HCT116 (cell line): ENCODE data around the gene PPP1R12B. TPM values are rescaled to one million over a fixed set of nuclear protein-coding genes. Genes with fewer than 3 reads are reported as not detected.
"Not testable (repeated sequence)": the region's sequence is repeated elsewhere in the genome, so short reads cannot be mapped to it uniquely, and the experiment has no call there.

Experiments
- ATAC-seq: fragments of 200-7000 bp; cut with Tn5 transposase; 2 replicates; pipeline ENCODE4 v1.9.1; 2020; ENCODE audit warnings: mild to moderate bottlenecking, moderate library complexity
- BruUV-seq: library from RNA; stranded (reverse); fragments of 400-500 nt; replicated peaks from 2 replicates; lab custom pipeline; 2021; lab: Mats Ljungman, UMichigan
- CTCF ChIA-PET: fragments of 300-600 bp; sonication (Branson Sonifier 250); formaldehyde crosslinking; loops from one replicate; lab custom pipeline; 2021; ENCODE audit warnings: antibody characterized with exemption; lab: Charles Lee
- POLR2A ChIA-PET: fragments of 300-600, 350-600 bp; sonication (Branson Sonifier 250); formaldehyde crosslinking; loops from one replicate; lab custom pipeline; 2021; ENCODE audit warnings: antibody characterized with exemption; lab: Charles Lee
- RAD21 ChIA-PET, 2 experiments: fragments of 300-600 bp; sonication (Branson Sonifier 250); formaldehyde crosslinking; loops; one replicate each; lab custom pipeline; 2023; ENCODE audit warnings: low total read pairs in 2 of 2; ENCODE audit not compliant: uncharacterized antibody in 2 of 2, unreplicated experiment in 2 of 2, low non-redundant PET in 1 of 2; lab: Charles Lee
- DNase-seq: peaks from one replicate; pipeline ENCODE4 v3.0.0-alpha.2; 2010; ENCODE audit warnings: low read depth, low spot score
- H2AFZ ChIP-seq: fragments of 200-600 bp; shearing (Covaris generic), sonication (generic); 2 replicates; pipeline ENCODE4 v1.6.1; 2017; ENCODE audit warnings: low read depth, mixed run types, mixed read lengths, antibody characterized with exemption, low read length; ENCODE audit not compliant: poor library complexity, severe bottlenecking
- H3K27ac ChIP-seq: 2 replicates; pipeline ENCODE4 v1.5.1; 2012; ENCODE audit warnings: low read depth, low read length
- H3K27me3 ChIP-seq: fragments of 200-600 bp; sonication (generic); 2 replicates; pipeline ENCODE4 v1.6.1; 2016; ENCODE audit warnings: mixed run types, low read length, mixed read lengths; ENCODE audit not compliant: insufficient read depth
- H3K36me3 ChIP-seq, 2 experiments: fragments of 200-500 bp in 1 of 2; fragments of 200-600 bp in 1 of 2; sonication (Bioruptor generic) in 1 of 2; sonication (generic) in 1 of 2; 2 replicates each; pipeline versions ENCODE4 v1.5.1 to v1.6.1; 2014 to 2016; ENCODE audit warnings: low read length in 2 of 2, inconsistent platforms in 1 of 2, mixed read lengths in 1 of 2, mixed run types in 1 of 2; ENCODE audit not compliant: insufficient read depth in 2 of 2, control insufficient read depth in 1 of 2
- H3K4me1 ChIP-seq, 2 experiments: fragments of 200-600 bp in 1 of 2; sonication (generic) in 1 of 2; 2 replicates each; pipeline versions ENCODE4 v1.5.1 to v1.6.1; 2012 to 2017; ENCODE audit warnings: low read length in 2 of 2, inconsistent platforms in 1 of 2, mild to moderate bottlenecking in 1 of 2, mixed read lengths in 1 of 2, mixed run types in 1 of 2, moderate library complexity in 1 of 2; ENCODE audit not compliant: insufficient read depth in 2 of 2, control insufficient read depth in 1 of 2
- H3K4me2 ChIP-seq: fragments of 200-600 bp; sonication (generic); 2 replicates; pipeline ENCODE4 v1.6.1; 2017; ENCODE audit warnings: mixed run types, low read length, mixed read lengths
- H3K4me3 ChIP-seq, 2 experiments: fragments of 200-600 bp in 1 of 2; sonication (generic) in 1 of 2; replicated peaks in 1 of 2; 2 replicates each; pipeline ENCODE4 v1.5.1; 2011 to 2016; ENCODE audit warnings: low read length in 2 of 2, control low read depth in 1 of 2, low read depth in 1 of 2, mild to moderate bottlenecking in 1 of 2, mixed read lengths in 1 of 2, mixed run types in 1 of 2
- H3K79me2 ChIP-seq: fragments of 200-600 bp; sonication (generic); 2 replicates; pipeline ENCODE4 v1.6.1; 2017; ENCODE audit warnings: mild to moderate bottlenecking, mixed run types, low read length, moderate library complexity, mixed read lengths; ENCODE audit not compliant: insufficient read depth
- H3K9ac ChIP-seq: fragments of 200-600 bp; sonication (generic); 2 replicates; pipeline ENCODE4 v1.6.1; 2016; ENCODE audit warnings: low read length, mixed read lengths
- H3K9me2 ChIP-seq: fragments of 200-600 bp; sonication (generic), shearing (Covaris generic); 2 replicates; pipeline ENCODE4 v1.6.1; 2017; ENCODE audit warnings: mixed run types, mild to moderate bottlenecking, moderate library complexity; ENCODE audit not compliant: insufficient read depth
- H3K9me3 ChIP-seq, 2 experiments: fragments of 200-500 bp in 1 of 2; fragments of 200-600 bp in 1 of 2; sonication (Bioruptor generic) in 1 of 2; sonication (generic) in 1 of 2; 2 replicates each; pipeline ENCODE4 v1.6.1; 2014 to 2017; ENCODE audit warnings: low read length in 2 of 2, mixed read lengths in 2 of 2, inconsistent platforms in 1 of 2, low read depth in 1 of 2, mild to moderate bottlenecking in 1 of 2, mixed run types in 1 of 2, moderate library complexity in 1 of 2; ENCODE audit not compliant: control insufficient read depth in 1 of 2, insufficient read depth in 1 of 2
- H4K20me1 ChIP-seq: fragments of 200-600 bp; sonication (generic), shearing (Covaris generic); 2 replicates; pipeline ENCODE4 v1.6.1; 2017; ENCODE audit warnings: mixed run types, mild to moderate bottlenecking, moderate library complexity; ENCODE audit not compliant: insufficient read depth
- ATF3 ChIP-seq: IDR thresholded peaks from 2 replicates; pipeline ENCODE4 v1.6.1; 2012
- FOSL1 ChIP-seq: IDR thresholded peaks from 2 replicates; pipeline ENCODE4 v1.6.1; 2012; ENCODE audit warnings: low read depth
- MAX ChIP-seq: IDR thresholded peaks from 2 replicates; pipeline ENCODE4 v1.6.1; 2012
- POLR2A ChIP-seq: IDR thresholded peaks from 2 replicates; pipeline ENCODE4 v1.7.0; 2011; ENCODE audit warnings: borderline replicate concordance; ENCODE audit not compliant: insufficient read depth, insufficient read length; ENCODE audit errors: extremely low read depth
- REST ChIP-seq: IDR thresholded peaks from 2 replicates; pipeline ENCODE4 v1.6.1; 2012; ENCODE audit warnings: low read depth
- SRF ChIP-seq: IDR thresholded peaks from 2 replicates; pipeline ENCODE4 v1.6.1; 2012; ENCODE audit warnings: low read depth
- ZBTB33 ChIP-seq: IDR thresholded peaks from 2 replicates; pipeline ENCODE4 v1.6.1; 2011; ENCODE audit warnings: mild to moderate bottlenecking, low read length, moderate library complexity; ENCODE audit not compliant: insufficient replicate concordance; ENCODE audit errors: extremely low read depth
- intact Hi-C: fragments of 100-400 bp; cut with micrococcal nuclease; formaldehyde crosslinking; loops from 2 replicates; pipeline ENCODE4 v1.10.0; 2022
- total RNA-seq: library from RNA; stranded (reverse); gene quantifications from one replicate; pipeline ENCODE4 v1.2.1, GENCODE V29; 2021; ENCODE audit not compliant: unreplicated experiment

PPP1R12B gene
- total RNA-seq, 1 experiment from 2014 or later: 14.3 TPM

- POLR2A ChIA-PET, RAD21 ChIA-PET, H3K4me2 ChIP-seq, H3K27ac ChIP-seq, H3K9me2 ChIP-seq, H3K9me3 ChIP-seq, H3K9ac ChIP-seq, H3K4me1 ChIP-seq, H2AFZ ChIP-seq, H3K4me3 ChIP-seq, ATAC-seq, H3K36me3 ChIP-seq, DNase-seq, H4K20me1 ChIP-seq, intact Hi-C loops, BruUV-seq, H3K27me3 ChIP-seq, H3K79me2 ChIP-seq: not testable (repeated sequence)
- CTCF ChIA-PET: interaction anchor here (1.3 kb wide), 1 partner anchor 16 kb away, joined by 3 read pairs; no protein-coding TSS in a partner anchor
These were observed 197.9 kb downstream of the PPP1R12B start for GRCh38 chr1:202546377-202546776.

- POLR2A ChIA-PET, H3K27me3 ChIP-seq, BruUV-seq, ATAC-seq, DNase-seq, H3K4me2 ChIP-seq, H3K27ac ChIP-seq, H3K4me3 ChIP-seq, H3K79me2 ChIP-seq, intact Hi-C loops, H3K9me2 ChIP-seq, H3K9me3 ChIP-seq, H3K36me3 ChIP-seq, H3K9ac ChIP-seq, H3K4me1 ChIP-seq, H4K20me1 ChIP-seq, RAD21 ChIA-PET, H2AFZ ChIP-seq: not testable (repeated sequence)
- CTCF ChIA-PET: interaction anchor here (1.3 kb wide), 1 partner anchor 16 kb away, joined by 3 read pairs; no protein-coding TSS in a partner anchor
These were observed 198.3 kb downstream of the PPP1R12B start for GRCh38 chr1:202546796-202547195.

- no peak overlapping the region for H3K4me3 ChIP-seq
- no peak for ATAC-seq
- H2AFZ ChIP-seq: no peak overlapping the region
- no peak overlapping the region for H3K9ac ChIP-seq
- RAD21 ChIA-PET: no interaction called here
- no peaks in the 10 kb centered on the region for H3K79me2 ChIP-seq
- H3K36me3 ChIP-seq: no peaks in the 10 kb centered on the region
- intact Hi-C loops: no loop called here
- H3K9me2 ChIP-seq: no peaks in the 10 kb centered on the region
- no TSS peak for BruUV-seq
- H3K27ac ChIP-seq: no peak overlapping the region
- H3K4me2 ChIP-seq: no peak overlapping the region
- POLR2A ChIA-PET: no interaction called here
- no peaks in the 10 kb centered on the region for H3K4me1 ChIP-seq
- H3K9me3 ChIP-seq: no peaks in the 10 kb centered on the region
- CTCF ChIA-PET: interaction anchor here (1.3 kb wide), 1 partner anchor 15 kb away, joined by 3 read pairs; no protein-coding TSS in a partner anchor
- DNase-seq: no peak
- no peaks in the 10 kb centered on the region for H4K20me1 ChIP-seq
- no peaks in the 10 kb centered on the region for H3K27me3 ChIP-seq
- TF ChIP-seq REST (no peak), FOSL1 (no peak), MAX (no peak), ATF3 (no peak), ZBTB33 (no peak), POLR2A (no peak), SRF (no peak)
These were observed 198.7 kb downstream of the PPP1R12B start for GRCh38 chr1:202547215-202547614.
